Measurements from ENCODE around the gene DNAJC16.
"Not testable (repeated sequence)": the region's sequence is repeated elsewhere in the genome, so short reads cannot be mapped to it uniquely, and the experiment has no call there.

DNAJC16 gene

GRCh38 chr1:15579683-15580047 lies 53.0 kb downstream of the DNAJC16 start:
- no peak for DNase-seq (ENCODE audit: low read depth, low spot score)

GRCh38 chr1:15583016-15583706 lies 56.5 kb downstream of the DNAJC16 start:
- DNase-seq (ENCODE audit: low read depth, low spot score): no peak

- no peak for DNase-seq (ENCODE audit: low read depth, low spot score)
Observed at GRCh38 chr1:15584489-15585363, 58.1 kb downstream of the DNAJC16 start, which contains the start of gene AGMAT. Gene AGMAT, minus strand, starts transcription at chr1:15585051. Its CDS starts 84 bp downstream, at chr1:15584967.

GRCh38 chr1:15592285-15592684 lies 65.6 kb downstream of the DNAJC16 start:
- DNase-seq (ENCODE audit: low read depth, low spot score): no peak

GRCh38 chr1:15595809-15596617 lies 69.4 kb downstream of the DNAJC16 start:
- DNase-seq (ENCODE audit: low read depth, low spot score): no peak

GRCh38 chr1:15598436-15598835 lies 71.8 kb downstream of the DNAJC16 start:
- no peak for DNase-seq (ENCODE audit: low read depth, low spot score)

- peak; percentile 82 for DNase-seq (ENCODE audit: low read depth, low spot score)
Observed at GRCh38 chr1:15603050-15603965, 76.7 kb downstream of the DNAJC16 start.

GRCh38 chr1:15603966-15604282 lies 77.3 kb downstream of the DNAJC16 start:
- not testable (repeated sequence) for DNase-seq (ENCODE audit: low read depth, low spot score)

GRCh38 chr1:15604400-15604799 lies 77.8 kb downstream of the DNAJC16 start:
- DNase-seq (ENCODE audit: low read depth, low spot score): not testable (repeated sequence)

GRCh38 chr1:15605398-15606383 lies 79.0 kb downstream of the DNAJC16 start:
- DNase-seq (ENCODE audit: low read depth, low spot score): no peak

GRCh38 chr1:15609631-15610030 lies 83.0 kb downstream of the DNAJC16 start:
- no peak for DNase-seq (ENCODE audit: low read depth, low spot score)

- DNase-seq (ENCODE audit: low read depth, low spot score): no peak
Observed at GRCh38 chr1:15610167-15610566, 83.5 kb downstream of the DNAJC16 start.

GRCh38 chr1:15616373-15617172 lies 89.9 kb downstream of the DNAJC16 start:
- DNase-seq (ENCODE audit: low read depth, low spot score): no peak

GRCh38 chr1:15617173-15618076 lies 90.8 kb downstream of the DNAJC16 start, which contains the start of gene DDI2:
Gene DDI2, plus strand, starts transcription at chr1:15617458. Its CDS starts 213 bp downstream, at chr1:15617671.
- DNase-seq (ENCODE audit: low read depth, low spot score): peak; percentile 89

GRCh38 chr1:15618077-15618654 lies 91.5 kb downstream of the DNAJC16 start:
- DNase-seq (ENCODE audit: low read depth, low spot score): no peak

GRCh38 chr1:15618655-15619525 lies 92.2 kb downstream of the DNAJC16 start:
- DNase-seq (ENCODE audit: low read depth, low spot score): no peak

Data from brain pericyte (primary cell).